SJSA1 (cell line): ENCODE measurements around the gene ACACA. TPM values are rescaled to one million over a fixed set of nuclear protein-coding genes. Genes with fewer than 3 reads are reported as not detected.
A peak's percentile ranks its signal among the peaks of the same experiment; 100 is the strongest.

ENCODE experiments used
- DNase-seq, 2 experiments: peaks; one replicate each; pipeline ENCODE4 v3.0.0-alpha.2; 2015 to 2020; ENCODE audit warnings: low spot score in 2 of 2, low read depth in 1 of 2
- H3K27ac ChIP-seq: fragments of 250-450 bp; sonication (Bioruptor Pico); 2 replicates; pipeline ENCODE4 v1.5.1; 2020; ENCODE audit warnings: mild to moderate bottlenecking, moderate library complexity
- H3K27me3 ChIP-seq: fragments of 250-450 bp; sonication (Bioruptor Pico); replicated peaks from 2 replicates; pipeline ENCODE4 v1.5.1; 2020; ENCODE audit warnings: mild to moderate bottlenecking, moderate library complexity
- H3K36me3 ChIP-seq: fragments of 250-450 bp; sonication (Bioruptor Pico); 2 replicates; pipeline ENCODE4 v1.5.1; 2020; ENCODE audit warnings: mild to moderate bottlenecking
- H3K4me1 ChIP-seq: fragments of 250-450 bp; sonication (Bioruptor Pico); replicated peaks from 2 replicates; pipeline ENCODE4 v1.6.1; 2021; ENCODE audit warnings: mild to moderate bottlenecking
- H3K4me3 ChIP-seq: fragments of 250-450 bp; sonication (Bioruptor Pico); 2 replicates; pipeline ENCODE4 v1.5.1; 2020; ENCODE audit warnings: mild to moderate bottlenecking
- H3K9me3 ChIP-seq: fragments of 250-450 bp; sonication (Bioruptor Pico); replicated peaks from 2 replicates; pipeline ENCODE4 v1.5.1; 2020; ENCODE audit warnings: mild to moderate bottlenecking
- total RNA-seq: library from RNA; depleted of rRNA; stranded (reverse); fragments of >200 nt; shearing (Covaris generic); gene quantifications from 2 replicates; pipeline ENCODE4 v1.2.3, GENCODE V29; 2014

Gene ACACA
- total RNA-seq, 1 experiment from 2014 or later: 23.4 TPM

DNA sequence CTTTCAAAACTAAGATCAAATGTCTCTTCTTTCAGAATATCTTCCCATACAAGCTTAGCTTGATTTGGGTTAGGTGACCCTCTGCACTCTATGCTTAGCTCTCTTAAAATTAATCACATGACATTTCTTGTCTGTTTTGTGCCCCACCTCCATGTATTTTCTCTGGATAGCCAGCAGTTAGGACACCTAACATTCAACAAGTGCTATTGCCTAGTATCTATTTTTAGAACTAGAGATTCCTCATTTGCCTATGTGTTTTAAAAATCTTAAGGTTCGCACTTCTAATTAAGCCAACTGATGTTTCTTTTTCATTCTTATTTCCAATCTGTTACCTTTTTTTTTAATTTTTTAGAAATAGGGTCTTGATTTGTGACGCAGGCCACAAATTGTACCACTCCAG, 160.6 kb downstream of the ACACA start:
- peaks cover 3% of the 10 kb centered on the region; the same call in 1 of the 2 replicates for H3K9me3 ChIP-seq
- no peak overlapping the region for H3K4me3 ChIP-seq
- H3K27me3 ChIP-seq: no peaks in the 10 kb centered on the region
- no peaks in the 10 kb centered on the region for H3K4me1 ChIP-seq
- peaks cover 62% of the 10 kb centered on the region for H3K36me3 ChIP-seq
- no peak overlapping the region for H3K27ac ChIP-seq
- DNase-seq: no peak

DNA sequence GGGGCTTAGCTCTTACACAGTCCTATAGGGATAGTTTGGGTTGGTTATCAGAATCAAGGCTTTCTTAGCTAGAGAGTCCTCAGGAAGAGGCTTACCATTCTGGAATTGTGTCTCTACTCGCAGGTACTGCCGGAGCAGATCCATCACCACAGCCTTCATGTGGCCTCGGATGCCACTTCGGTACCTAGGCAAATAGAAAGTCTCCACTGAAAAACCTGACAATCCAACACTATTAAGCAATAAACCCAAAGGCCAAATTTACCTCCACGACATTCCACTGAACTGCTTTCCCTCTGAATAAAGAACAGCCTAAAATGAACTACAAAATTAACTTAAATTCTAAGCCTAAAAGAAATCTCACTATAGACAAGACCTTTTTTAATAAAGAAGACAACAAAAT, 166.3 kb downstream of the ACACA start:
- H3K36me3 ChIP-seq: peaks cover 47% of the 10 kb centered on the region

DNA sequence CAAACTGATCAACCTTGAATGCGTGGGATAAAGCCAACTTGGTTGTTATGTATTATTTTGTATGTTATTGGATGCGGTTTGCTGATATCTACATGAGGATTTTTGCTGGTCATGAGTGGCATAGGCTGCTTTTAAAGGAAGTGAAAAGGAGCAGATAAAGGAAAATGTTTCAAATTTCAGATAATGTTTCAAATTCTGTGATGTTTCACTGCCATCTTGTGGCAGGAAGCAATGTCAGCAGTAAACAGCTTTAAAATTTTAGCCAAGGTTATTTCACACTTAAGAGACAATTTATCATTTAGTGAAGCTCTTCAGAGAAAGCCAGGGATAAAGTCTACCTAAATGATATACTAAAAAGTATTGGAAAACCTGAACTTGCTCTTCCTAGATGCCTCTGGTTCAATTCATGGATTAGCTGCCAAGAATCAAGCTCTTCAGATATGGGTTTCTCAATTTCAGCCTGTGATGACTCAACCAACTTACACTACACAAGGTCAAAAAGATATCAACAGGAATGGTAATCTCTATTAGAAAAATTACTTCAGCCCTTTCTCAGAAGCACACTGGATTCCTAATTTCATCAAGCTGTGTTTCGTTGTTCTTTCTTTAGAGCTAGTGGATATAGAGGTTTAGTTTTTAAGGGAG, 166.8 kb downstream of the ACACA start:
- peaks cover 47% of the 10 kb centered on the region for H3K36me3 ChIP-seq
- H3K27ac ChIP-seq: no peak overlapping the region
- H3K9me3 ChIP-seq: no peaks in the 10 kb centered on the region
- no peak overlapping the region for H3K4me3 ChIP-seq
- H3K4me1 ChIP-seq: no peaks in the 10 kb centered on the region
- no peak for DNase-seq
- no peaks in the 10 kb centered on the region for H3K27me3 ChIP-seq

More for the DNA sequence above, 166.3 kb downstream of the ACACA start:
- H3K4me3 ChIP-seq: no peak overlapping the region
- H3K4me1 ChIP-seq: no peaks in the 10 kb centered on the region
- H3K27ac ChIP-seq: no peak overlapping the region
- no peak for DNase-seq
- H3K9me3 ChIP-seq: no peaks in the 10 kb centered on the region
- no peaks in the 10 kb centered on the region for H3K27me3 ChIP-seq

DNA sequence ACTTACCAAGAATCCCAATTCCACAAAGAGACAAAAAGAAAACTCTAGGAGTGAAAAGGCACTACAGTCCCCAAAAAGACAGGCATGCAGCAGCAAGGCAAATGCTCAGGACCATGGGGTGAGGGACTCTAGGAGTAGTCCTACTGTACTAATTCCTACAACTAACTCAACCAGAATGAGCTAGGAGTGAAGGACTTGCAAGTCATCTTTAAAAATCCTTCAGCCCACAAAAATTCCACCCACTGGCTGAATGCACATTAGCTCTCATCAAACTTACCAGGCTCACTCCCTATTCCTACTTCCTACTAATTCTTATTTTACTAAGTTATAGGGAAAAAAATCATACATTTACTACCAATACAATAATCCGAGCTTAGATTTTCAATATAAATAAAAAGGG, 172.5 kb downstream of the ACACA start:
- H3K4me3 ChIP-seq: no peak overlapping the region
- H3K4me1 ChIP-seq: no peaks in the 10 kb centered on the region
- H3K27ac ChIP-seq: no peak overlapping the region
- H3K36me3 ChIP-seq: peaks cover 14% of the 10 kb centered on the region
- DNase-seq: no peak
- no peaks in the 10 kb centered on the region for H3K9me3 ChIP-seq
- H3K27me3 ChIP-seq: no peaks in the 10 kb centered on the region

DNA sequence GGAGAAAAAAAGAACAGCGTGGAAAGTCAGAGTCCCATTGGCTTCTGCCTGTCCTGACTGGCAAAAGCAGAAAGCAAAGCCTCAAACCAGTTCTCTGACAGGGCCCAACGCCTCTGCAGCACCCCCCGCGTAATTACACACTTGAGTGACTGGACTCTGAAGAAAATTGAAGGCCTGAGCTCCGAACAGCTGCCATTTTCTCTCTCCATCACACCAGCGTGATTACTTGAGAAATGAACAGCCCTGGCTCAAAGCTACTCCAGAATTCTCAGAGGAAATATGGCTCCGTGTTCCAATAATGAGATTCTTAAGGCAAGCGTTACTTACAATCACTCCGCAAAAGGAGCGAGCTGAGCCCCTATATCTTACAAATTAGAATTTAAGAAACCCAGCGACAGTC, 173.6 kb downstream of the ACACA start:
- no peak for DNase-seq
- no peaks in the 10 kb centered on the region for H3K4me1 ChIP-seq
- peaks cover 14% of the 10 kb centered on the region for H3K36me3 ChIP-seq
- H3K27ac ChIP-seq: no peak overlapping the region
- H3K4me3 ChIP-seq: no peak overlapping the region
- no peaks in the 10 kb centered on the region for H3K27me3 ChIP-seq
- no peaks in the 10 kb centered on the region for H3K9me3 ChIP-seq

DNA sequence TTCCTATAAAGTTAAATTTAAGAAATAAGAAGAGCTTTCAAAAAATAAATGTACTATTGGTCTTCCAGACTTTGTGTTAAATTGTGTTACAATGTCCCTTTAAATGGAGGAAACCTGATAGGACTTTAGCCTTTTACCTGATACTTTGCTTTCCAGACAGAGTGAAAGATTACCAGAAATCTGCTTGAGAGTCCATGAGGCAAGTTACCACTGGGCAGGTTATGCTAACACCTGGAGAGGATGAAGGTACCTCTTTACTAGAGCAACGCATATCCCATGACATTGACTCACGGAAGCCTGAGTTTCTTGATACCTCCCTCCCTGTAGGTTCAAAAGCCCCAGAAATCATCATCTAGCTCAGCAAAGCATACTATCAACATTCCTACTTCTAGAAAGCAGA, 174.7 kb downstream of the ACACA start:
- H3K9me3 ChIP-seq: no peaks in the 10 kb centered on the region
- DNase-seq: no peak
- no peaks in the 10 kb centered on the region for H3K4me1 ChIP-seq
- no peak overlapping the region for H3K27ac ChIP-seq
- H3K27me3 ChIP-seq: no peaks in the 10 kb centered on the region
- H3K4me3 ChIP-seq: no peak overlapping the region
- peaks cover 6% of the 10 kb centered on the region; the same call in 1 of the 2 replicates for H3K36me3 ChIP-seq

DNA sequence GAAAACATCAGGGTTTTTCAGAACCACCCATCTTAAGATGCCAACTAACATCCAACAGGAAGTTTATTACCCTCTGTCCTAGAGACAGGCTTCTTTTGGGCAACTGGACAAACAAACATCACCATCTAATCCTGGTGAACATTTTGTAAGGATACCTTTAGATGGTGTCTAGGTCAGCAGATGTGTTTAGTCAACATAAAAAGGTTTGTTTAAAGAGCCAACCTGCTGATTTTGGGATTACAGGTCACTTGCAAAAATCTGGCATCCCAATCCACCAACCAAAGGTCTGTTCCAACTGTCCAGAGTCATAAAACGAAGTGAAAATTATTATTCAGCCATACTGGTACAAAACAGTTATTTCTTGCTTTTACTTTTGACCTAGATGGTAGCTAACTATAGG, 176.0 kb downstream of the ACACA start:
- H3K9me3 ChIP-seq: no peaks in the 10 kb centered on the region
- H3K36me3 ChIP-seq: no peaks in the 10 kb centered on the region; the same call in 1 of the 2 replicates
- no peak overlapping the region for H3K4me3 ChIP-seq
- no peak overlapping the region for H3K27ac ChIP-seq
- no peak for DNase-seq
- H3K27me3 ChIP-seq: no peaks in the 10 kb centered on the region
- H3K4me1 ChIP-seq: no peaks in the 10 kb centered on the region

DNA sequence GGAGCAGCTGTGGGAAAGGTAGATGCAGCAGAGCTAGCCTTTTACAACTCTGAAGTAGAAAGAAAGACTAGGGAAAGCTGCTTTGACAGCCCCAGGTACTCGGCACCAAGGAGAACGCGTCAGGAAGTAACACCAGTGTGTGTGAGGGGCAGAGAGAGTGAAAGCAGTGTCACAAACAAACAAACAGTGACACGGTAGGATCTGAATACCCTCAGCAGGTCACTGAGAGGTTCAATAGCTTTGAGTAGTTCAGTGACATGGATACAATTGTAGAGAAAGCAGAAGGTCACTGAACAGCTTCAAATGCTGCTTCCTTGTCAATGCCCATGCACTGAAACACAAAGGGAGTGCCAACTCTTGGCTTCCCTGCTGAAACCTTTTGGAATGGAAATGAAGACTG, 181.2 kb downstream of the ACACA start:
- Histone ChIP-seq H3K27me3 (no peaks in the 10 kb centered on the region), H3K4me3 (no peak overlapping the region), H3K4me1 (no peaks in the 10 kb centered on the region), H3K9me3 (no peaks in the 10 kb centered on the region), H3K36me3 (peaks cover 4% of the 10 kb centered on the region), H3K27ac (no peak overlapping the region)
- no peak for DNase-seq

DNA sequence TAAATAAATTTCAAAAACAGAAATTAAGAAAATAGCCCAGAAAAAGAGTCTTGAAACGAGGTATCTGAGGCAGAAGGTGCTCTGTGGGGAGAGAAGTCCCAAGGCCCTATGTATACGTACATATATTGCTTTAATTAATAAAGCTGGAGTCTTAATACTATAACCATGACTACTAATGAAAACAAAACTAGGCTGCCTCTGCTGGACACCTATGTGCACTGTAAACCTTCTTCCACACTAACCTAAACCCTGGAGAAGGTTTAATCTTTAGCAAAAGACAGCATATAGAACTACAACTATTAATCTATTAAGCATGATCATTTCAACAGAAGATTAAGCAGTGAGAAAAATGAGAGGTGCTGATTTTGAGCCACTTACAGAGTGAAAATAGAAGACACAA, 184.8 kb downstream of the ACACA start:
- no peak for DNase-seq
- Histone ChIP-seq H3K27ac (no peak overlapping the region), H3K9me3 (no peaks in the 10 kb centered on the region), H3K27me3 (no peaks in the 10 kb centered on the region), H3K4me3 (no peak overlapping the region), H3K4me1 (no peaks in the 10 kb centered on the region), H3K36me3 (peaks cover 11% of the 10 kb centered on the region)

DNA sequence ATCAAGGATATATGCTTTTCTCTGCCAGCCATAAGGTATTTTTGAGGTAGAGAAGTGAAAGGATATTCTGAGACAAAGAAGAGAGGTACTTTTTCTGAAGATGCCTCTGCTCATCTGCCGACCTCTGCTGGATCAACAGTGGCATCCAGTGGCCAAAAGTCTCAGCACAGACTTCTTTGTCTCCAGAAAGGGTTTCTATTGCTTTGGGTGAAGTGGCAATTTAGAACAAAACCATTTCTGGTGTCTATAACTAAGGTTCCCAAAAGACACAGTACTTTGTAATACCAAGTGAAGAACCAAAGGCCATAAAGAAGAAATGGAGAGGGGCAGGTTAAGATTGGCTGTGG, 186.1 kb downstream of the ACACA start:
- no peaks in the 10 kb centered on the region for H3K4me1 ChIP-seq
- H3K9me3 ChIP-seq: no peaks in the 10 kb centered on the region
- peaks cover 11% of the 10 kb centered on the region for H3K36me3 ChIP-seq
- DNase-seq: peak in 1 of 2 experiments; percentile 4
- H3K27ac ChIP-seq: no peak overlapping the region
- no peak overlapping the region for H3K4me3 ChIP-seq
- no peaks in the 10 kb centered on the region for H3K27me3 ChIP-seq

DNA sequence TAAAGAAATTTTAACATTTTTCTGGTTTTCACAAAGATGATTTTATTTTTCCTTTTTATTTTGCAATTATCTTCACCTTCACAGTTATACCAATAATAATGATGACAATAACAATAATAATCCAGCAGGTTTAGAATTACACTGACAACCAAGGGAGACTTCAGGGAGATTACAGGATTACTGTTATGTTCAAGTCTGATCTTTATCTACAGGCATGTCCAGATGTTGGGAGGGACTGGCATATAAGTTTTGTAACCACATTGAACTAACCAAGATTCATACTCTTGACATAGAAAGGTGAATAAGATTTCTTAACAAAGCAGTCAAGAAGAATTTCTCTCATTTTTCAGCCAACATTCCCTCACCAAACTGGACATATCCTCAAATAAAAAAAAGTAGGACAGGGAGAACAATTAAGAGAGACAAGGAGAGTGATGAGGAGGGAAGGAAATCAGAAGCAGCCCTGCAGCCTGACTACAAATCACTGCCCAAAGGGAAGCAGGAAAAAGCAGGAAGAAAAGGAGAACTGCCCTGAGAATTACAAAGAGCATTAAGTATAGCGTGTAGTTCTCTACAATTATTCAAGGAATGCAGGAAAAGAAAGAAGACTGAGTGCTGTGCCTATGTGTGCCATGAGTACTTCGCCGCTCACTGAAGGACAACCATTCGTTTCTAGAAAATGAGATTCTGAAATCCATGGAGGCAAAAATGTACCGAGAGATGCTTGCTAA, 186.6 kb downstream of the ACACA start:
- H3K36me3 ChIP-seq: peaks cover 11% of the 10 kb centered on the region
- no peaks in the 10 kb centered on the region for H3K9me3 ChIP-seq
- DNase-seq: no peak
- no peaks in the 10 kb centered on the region for H3K27me3 ChIP-seq
- H3K27ac ChIP-seq: no peak overlapping the region
- no peaks in the 10 kb centered on the region for H3K4me1 ChIP-seq
- H3K4me3 ChIP-seq: no peak overlapping the region

DNA sequence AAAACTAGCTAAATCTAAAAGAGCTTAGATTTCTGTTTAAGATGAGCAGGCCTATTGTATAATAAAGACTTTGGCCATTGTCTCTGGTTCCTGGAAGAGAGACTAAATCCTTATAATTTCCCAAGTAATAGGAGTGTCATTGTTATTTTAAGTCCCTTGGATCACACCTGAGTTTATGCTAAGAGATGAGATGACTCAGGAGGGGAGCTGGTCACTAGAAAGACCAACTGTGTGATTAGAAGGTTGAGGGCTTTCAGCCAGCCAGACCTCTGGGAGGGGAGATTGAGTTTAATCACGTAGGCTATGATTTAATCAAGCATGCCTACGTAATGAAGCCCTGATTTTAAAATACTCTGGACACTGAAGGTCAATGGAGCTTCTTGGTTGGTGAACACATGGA, 187.8 kb downstream of the ACACA start:
- H3K27ac ChIP-seq: no peak overlapping the region
- peaks cover 11% of the 10 kb centered on the region for H3K36me3 ChIP-seq
- no peaks in the 10 kb centered on the region for H3K9me3 ChIP-seq
- H3K27me3 ChIP-seq: no peaks in the 10 kb centered on the region
- H3K4me1 ChIP-seq: no peaks in the 10 kb centered on the region
- no peak overlapping the region for H3K4me3 ChIP-seq
- DNase-seq: no peak

DNA sequence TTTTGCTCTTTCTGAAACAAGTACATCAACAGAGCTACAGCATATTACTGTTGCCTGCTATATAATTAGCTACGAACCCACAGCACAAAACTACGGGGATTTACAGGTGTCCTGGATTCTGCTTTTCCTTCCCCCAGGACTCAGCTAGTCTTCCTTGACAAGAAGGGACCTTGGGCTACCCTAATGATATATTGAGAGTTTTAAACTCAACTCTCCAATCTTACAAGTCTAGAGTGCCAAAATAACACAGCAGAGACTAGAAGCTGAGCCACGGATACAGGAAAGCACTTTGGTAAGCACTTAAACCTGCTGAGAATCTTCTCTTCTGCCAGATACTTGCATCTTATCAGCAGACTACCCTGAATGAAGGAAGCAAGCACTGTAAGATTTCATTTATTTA, 192.2 kb downstream of the ACACA start:
- H3K4me1 ChIP-seq: no peaks in the 10 kb centered on the region
- no peaks in the 10 kb centered on the region for H3K36me3 ChIP-seq
- H3K27me3 ChIP-seq: no peaks in the 10 kb centered on the region
- no peak for DNase-seq
- H3K27ac ChIP-seq: no peak overlapping the region
- no peaks in the 10 kb centered on the region for H3K9me3 ChIP-seq
- no peak overlapping the region for H3K4me3 ChIP-seq

DNA sequence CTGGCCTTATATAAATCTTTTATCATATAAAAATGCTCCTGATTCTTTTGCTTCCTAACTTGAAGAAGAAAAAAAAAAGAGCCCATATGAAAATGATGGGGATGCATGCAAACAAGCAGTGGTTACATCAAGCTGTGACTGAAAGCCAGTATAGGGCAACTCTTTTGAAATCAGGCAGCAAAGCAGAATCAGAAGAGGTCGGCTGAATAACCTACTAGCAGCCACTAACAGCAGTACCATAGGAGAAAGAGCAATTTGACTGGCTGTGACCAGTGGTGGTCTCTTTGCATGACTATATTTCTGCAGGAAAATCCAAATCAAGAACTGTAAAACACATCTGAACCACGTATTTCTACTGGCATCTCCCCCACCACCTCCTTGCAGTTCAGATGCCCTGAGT, 192.7 kb downstream of the ACACA start:
- Histone ChIP-seq H3K9me3 (no peaks in the 10 kb centered on the region), H3K4me3 (no peak overlapping the region), H3K27me3 (no peaks in the 10 kb centered on the region), H3K36me3 (no peaks in the 10 kb centered on the region), H3K4me1 (no peaks in the 10 kb centered on the region), H3K27ac (no peak overlapping the region)
- DNase-seq: no peak
